Measurements from ENCODE around the gene SYNGAP1.

DNA sequence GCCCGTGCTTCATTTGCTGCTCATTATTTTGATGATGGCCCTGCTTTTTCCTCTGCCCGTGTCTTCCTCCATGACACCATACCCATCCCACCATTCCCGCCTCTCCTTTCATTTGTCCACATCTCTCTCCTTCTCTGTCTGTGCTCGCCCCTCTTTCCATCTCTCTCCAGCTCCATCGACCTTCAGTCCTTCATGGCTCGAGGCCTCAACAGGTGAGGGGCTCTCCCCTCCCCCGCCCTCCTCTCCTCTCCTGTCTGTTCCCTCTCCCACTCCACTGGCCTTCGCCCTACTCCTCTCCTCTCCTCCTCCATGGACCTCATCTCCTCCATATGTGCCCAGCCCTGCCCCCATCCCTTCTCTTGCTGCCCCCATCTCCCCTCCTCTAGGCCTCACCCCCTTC, 22.4 kb downstream of the SYNGAP1 start:
- TF ChIP-seq ASH2L (IDR thresholded peaks at IDR 0.05; ENCODE audit: low read length) (no peak), POLR2AphosphoS5 (IDR thresholded peaks at IDR 0.05; ENCODE audit: low read depth, low read length) (no peak; the same call in 1 of the 2 replicates), EP300 (IDR thresholded peaks at IDR 0.05; ENCODE audit: borderline replicate concordance in 1 of 2, low read depth in 2 of 2, low read length in 2 of 2) (no peak), CTCF (IDR thresholded peaks at IDR 0.05; ENCODE audit: control extremely low read depth in 1 of 3, insufficient read depth in 1 of 3, low read depth in 1 of 3, low read length in 3 of 3) (no peak)
